ENCODE measurements around the gene AOC3. TPM values are rescaled to one million over a fixed set of nuclear protein-coding genes. Genes with fewer than 3 reads are reported as not detected.
"Not testable (repeated sequence)": the region's sequence is repeated elsewhere in the genome, so short reads cannot be mapped to it uniquely, and the experiment has no call there.

Gene AOC3
- polyA plus RNA-seq, 1 of the 3 experiments (the other 2 are of a cell fraction), result 0.03 TPM

DNA sequence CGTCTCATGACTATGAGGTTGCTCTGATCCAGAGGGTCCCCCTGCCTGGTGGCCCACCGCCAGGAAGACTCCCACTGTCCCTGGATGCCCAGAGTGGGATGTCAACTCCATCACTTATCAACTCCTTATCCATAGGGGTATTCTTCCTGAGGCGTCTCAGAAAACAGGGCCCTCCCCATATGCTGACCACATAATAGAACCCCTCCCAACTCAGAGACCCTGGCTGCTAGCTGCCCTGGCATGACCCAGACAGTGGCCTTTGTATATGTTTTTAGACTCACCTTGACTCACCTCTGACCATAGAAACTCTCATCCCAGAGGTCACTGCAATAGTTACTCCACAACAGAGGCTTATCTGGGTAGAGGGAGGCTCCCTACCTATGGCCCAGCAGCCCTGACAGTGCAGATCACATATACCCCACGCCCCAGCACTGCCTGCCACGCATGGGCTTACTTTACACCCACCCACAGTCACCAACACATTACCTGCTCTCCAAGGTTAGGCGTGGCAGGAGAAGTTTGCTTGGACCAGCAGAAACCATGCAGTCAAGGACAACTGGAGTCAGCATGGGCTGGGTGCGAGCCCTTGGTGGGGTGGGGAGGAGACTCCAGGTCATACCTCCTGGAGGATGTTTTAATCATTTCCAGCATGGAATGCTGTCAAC lies 47.3 kb downstream of the AOC3 start (continued):
- TF ChIP-seq, protein P1, sequence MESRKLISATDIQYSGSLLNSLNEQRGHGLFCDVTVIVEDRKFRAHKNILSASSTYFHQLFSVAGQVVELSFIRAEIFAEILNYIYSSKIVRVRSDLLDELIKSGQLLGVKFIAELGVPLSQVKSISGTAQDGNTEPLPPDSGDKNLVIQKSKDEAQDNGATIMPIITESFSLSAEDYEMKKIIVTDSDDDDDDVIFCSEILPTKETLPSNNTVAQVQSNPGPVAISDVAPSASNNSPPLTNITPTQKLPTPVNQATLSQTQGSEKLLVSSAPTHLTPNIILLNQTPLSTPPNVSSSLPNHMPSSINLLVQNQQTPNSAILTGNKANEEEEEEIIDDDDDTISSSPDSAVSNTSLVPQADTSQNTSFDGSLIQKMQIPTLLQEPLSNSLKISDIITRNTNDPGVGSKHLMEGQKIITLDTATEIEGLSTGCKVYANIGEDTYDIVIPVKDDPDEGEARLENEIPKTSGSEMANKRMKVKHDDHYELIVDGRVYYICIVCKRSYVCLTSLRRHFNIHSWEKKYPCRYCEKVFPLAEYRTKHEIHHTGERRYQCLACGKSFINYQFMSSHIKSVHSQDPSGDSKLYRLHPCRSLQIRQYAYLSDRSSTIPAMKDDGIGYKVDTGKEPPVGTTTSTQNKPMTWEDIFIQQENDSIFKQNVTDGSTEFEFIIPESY (IDR thresholded peaks at IDR 0.05; ENCODE audit: borderline replicate concordance, low read depth), result no peak
- no peak for TF ChIP-seq FOSL2 (IDR thresholded peaks at IDR 0.05; ENCODE audit: borderline replicate concordance, low read depth)
- TF ChIP-seq, protein P2, sequence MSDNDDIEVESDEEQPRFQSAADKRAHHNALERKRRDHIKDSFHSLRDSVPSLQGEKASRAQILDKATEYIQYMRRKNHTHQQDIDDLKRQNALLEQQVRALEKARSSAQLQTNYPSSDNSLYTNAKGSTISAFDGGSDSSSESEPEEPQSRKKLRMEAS (IDR thresholded peaks at IDR 0.05; ENCODE audit: low read depth), result no peak
- no peak for TF ChIP-seq EZH2phosphoT487 (IDR thresholded peaks at IDR 0.05; ENCODE audit: borderline replicate concordance, low read depth)
- no peak for TF ChIP-seq MXI1 (IDR thresholded peaks at IDR 0.05; ENCODE audit: low read depth, low read length)
- no peak for TF ChIP-seq TCF12 (IDR thresholded peaks at IDR 0.05)
- no peak for TF ChIP-seq YY1 (IDR thresholded peaks at IDR 0.05; ENCODE audit: low read depth)
- TF ChIP-seq RCOR1 (IDR thresholded peaks at IDR 0.05; ENCODE audit: low read length), result no peak
- TF ChIP-seq SMC3 (IDR thresholded peaks at IDR 0.05; ENCODE audit: low read depth, low read length), result no peak
- TF ChIP-seq RAD21 (IDR thresholded peaks at IDR 0.05; ENCODE audit: low read length), result no peak

DNA sequence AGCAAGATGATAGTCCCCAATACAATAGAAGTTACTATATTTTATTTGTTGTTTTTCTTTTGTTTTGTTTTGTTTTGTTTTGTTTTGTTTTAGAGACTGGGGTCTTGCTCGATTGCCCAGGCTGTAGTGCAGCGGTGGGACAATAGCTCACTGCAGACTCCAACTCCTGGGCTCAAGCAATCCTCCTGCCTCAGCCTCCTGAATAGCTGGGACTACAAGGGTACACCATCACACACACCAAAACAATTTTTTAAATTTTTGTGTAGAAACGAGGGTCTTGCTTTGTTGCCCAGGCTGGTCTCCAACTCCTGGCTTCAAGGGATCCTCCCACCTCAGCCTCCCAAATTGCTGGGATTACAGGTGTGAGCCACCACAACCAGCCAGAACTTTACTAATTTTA lies 49.0 kb downstream of the AOC3 start:
- H3K27me3 ChIP-seq (ENCODE audit: insufficient read depth), result peaks cover 17% of the 10 kb centered on the region; the same call in 1 of the 2 replicates
- H4K20me1 ChIP-seq (ENCODE audit: insufficient read depth); H3K79me2 ChIP-seq (ENCODE audit: insufficient read depth); H2AFZ ChIP-seq (ENCODE audit: low read depth); H3K4me3 ChIP-seq (ENCODE audit: low read depth in 2 of 2, low read length in 1 of 2); DNase-seq; H3K4me1 ChIP-seq (ENCODE audit: control insufficient read depth in 1 of 2, insufficient read depth in 2 of 2, low read depth in 1 of 2, low read length in 1 of 2); H3K9me2 ChIP-seq; H3K27ac ChIP-seq (ENCODE audit: low read depth in 2 of 2, low read length in 1 of 2); H3K36me3 ChIP-seq (replicated peaks in 1 of 2; ENCODE audit: control insufficient read depth in 1 of 2, insufficient read depth in 2 of 2, low read length in 1 of 2); H3F3A ChIP-seq (replicated peaks; ENCODE audit: insufficient read depth); H3K9ac ChIP-seq; H3K4me2 ChIP-seq; H3K9me3 ChIP-seq; POLR2A ChIA-PET: not testable (repeated sequence)
- 8% methylated on average over 3 of the region's 3 CpGs for WGBS (ENCODE audit: low lambda C conversion rate)
- CTCF ChIA-PET, result interaction anchor here (1.2 kb wide), 1 partner anchor 29 kb away, joined by 3 read pairs; no protein-coding TSS in a partner anchor

- ChIA-PET POLR2A (no interaction called here), CTCF (interaction anchor here (1.1 to 1.2 kb wide), 2 partner anchors 28 to 36 kb away, joined by 3 read pairs; no protein-coding TSS in a partner anchor)
- Histone ChIP-seq H3K4me2 (no peak within 1 kb of the TSS), H3F3A (replicated peaks; ENCODE audit: insufficient read depth) (no peaks in the 10 kb centered on the region), H2AFZ (ENCODE audit: low read depth) (no peak within 1 kb of the TSS), H3K4me3 (ENCODE audit: low read depth in 2 of 2, low read length in 1 of 2) (no peak within 1 kb of the TSS), H3K4me1 (ENCODE audit: control insufficient read depth in 1 of 2, insufficient read depth in 2 of 2, low read depth in 1 of 2, low read length in 1 of 2) (no peaks in the 10 kb centered on the region), H3K79me2 (ENCODE audit: insufficient read depth) (no peaks in the 10 kb centered on the region), H3K9me2 (no peaks in the 10 kb centered on the region), H3K9me3 (no peaks in the 10 kb centered on the region), H3K27ac (ENCODE audit: low read depth in 2 of 2, low read length in 1 of 2) (no peak within 1 kb of the TSS), H3K9ac (no peak within 1 kb of the TSS), H3K27me3 (ENCODE audit: insufficient read depth) (peaks cover 17% of the 10 kb centered on the region; the same call in 1 of the 2 replicates), H4K20me1 (ENCODE audit: insufficient read depth) (no peaks in the 10 kb centered on the region), H3K36me3 (replicated peaks in 1 of 2; ENCODE audit: control insufficient read depth in 1 of 2, insufficient read depth in 2 of 2, low read length in 1 of 2) (no peaks in the 10 kb centered on the region)
- no peak for DNase-seq
- 48% methylated on average over 12 of the region's 12 CpGs for WGBS (ENCODE audit: low lambda C conversion rate)
- TF ChIP-seq YY1 (IDR thresholded peaks at IDR 0.05; ENCODE audit: low read depth) (no peak), TAF1 (IDR thresholded peaks at IDR 0.05; ENCODE audit: borderline replicate concordance, low read depth, low read length) (no peak), CTCF (IDR thresholded peaks at IDR 0.05) (no peak), SIN3A (IDR thresholded peaks at IDR 0.05; ENCODE audit: borderline replicate concordance, low read depth, low read length) (no peak), JUND (IDR thresholded peaks at IDR 0.05) (no peak), MEF2A (IDR thresholded peaks at IDR 0.05; ENCODE audit: borderline replicate concordance, low read depth) (no peak)
- TF ChIP-seq, protein P3, sequence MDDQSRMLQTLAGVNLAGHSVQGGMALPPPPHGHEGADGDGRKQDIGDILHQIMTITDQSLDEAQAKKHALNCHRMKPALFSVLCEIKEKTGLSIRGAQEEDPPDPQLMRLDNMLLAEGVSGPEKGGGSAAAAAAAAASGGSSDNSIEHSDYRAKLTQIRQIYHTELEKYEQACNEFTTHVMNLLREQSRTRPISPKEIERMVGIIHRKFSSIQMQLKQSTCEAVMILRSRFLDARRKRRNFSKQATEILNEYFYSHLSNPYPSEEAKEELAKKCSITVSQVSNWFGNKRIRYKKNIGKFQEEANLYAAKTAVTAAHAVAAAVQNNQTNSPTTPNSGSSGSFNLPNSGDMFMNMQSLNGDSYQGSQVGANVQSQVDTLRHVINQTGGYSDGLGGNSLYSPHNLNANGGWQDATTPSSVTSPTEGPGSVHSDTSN (IDR thresholded peaks at IDR 0.05), result no peak
- TF ChIP-seq, protein P1 (IDR thresholded peaks at IDR 0.05; ENCODE audit: borderline replicate concordance, low read depth), result no peak
Measured at GRCh38 chr17:42900460-42901331, 49.7 kb downstream of the AOC3 start, which contains the start of gene G6PC1. TSS of gene G6PC1 (plus strand) at chr17:42900799. CDS start at chr17:42900877, 78 bp downstream.
